ENCODE data around the gene CYP51A1. TPM values are rescaled to one million over a fixed set of nuclear protein-coding genes. Genes with fewer than 3 reads are reported as not detected.
"Not testable (repeated sequence)": the region's sequence is repeated elsewhere in the genome, so short reads cannot be mapped to it uniquely, and the experiment has no call there.

The CYP51A1 gene
- total RNA-seq, 1 donor from 2014 or later: 130 TPM

DNA sequence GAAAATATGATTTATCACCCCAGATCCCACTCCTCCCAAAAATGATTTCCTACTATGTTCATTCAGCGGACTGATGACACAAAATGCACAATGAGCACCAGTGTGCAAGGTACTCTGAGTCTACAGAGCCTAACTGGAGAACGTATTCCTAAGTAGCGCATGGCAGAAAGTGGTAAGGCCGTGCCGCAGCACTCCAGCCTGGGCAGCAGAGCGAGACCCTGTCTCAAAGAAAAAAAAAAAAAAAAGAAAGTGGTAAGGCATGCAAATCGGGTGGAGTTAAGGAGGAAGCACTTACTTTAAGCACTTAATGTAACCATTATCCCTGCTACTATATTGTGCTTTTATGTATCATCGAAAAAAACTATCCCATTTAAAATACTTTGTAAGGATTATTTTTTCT, 25.5 kb downstream of the CYP51A1 start:
- Mint-ChIP-seq H3K27ac (no peak overlapping the region), H3K36me3 (peaks cover 32% of the 10 kb centered on the region)
- TF ChIP-seq EZH2phosphoT487 (IDR thresholded peaks at IDR 0.05) (no peak), EZH2 (IDR thresholded peaks at IDR 0.05) (no peak)
- TF ChIP-seq, protein P1, sequence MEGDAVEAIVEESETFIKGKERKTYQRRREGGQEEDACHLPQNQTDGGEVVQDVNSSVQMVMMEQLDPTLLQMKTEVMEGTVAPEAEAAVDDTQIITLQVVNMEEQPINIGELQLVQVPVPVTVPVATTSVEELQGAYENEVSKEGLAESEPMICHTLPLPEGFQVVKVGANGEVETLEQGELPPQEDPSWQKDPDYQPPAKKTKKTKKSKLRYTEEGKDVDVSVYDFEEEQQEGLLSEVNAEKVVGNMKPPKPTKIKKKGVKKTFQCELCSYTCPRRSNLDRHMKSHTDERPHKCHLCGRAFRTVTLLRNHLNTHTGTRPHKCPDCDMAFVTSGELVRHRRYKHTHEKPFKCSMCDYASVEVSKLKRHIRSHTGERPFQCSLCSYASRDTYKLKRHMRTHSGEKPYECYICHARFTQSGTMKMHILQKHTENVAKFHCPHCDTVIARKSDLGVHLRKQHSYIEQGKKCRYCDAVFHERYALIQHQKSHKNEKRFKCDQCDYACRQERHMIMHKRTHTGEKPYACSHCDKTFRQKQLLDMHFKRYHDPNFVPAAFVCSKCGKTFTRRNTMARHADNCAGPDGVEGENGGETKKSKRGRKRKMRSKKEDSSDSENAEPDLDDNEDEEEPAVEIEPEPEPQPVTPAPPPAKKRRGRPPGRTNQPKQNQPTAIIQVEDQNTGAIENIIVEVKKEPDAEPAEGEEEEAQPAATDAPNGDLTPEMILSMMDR (IDR thresholded peaks at IDR 0.05): no peak

DNA sequence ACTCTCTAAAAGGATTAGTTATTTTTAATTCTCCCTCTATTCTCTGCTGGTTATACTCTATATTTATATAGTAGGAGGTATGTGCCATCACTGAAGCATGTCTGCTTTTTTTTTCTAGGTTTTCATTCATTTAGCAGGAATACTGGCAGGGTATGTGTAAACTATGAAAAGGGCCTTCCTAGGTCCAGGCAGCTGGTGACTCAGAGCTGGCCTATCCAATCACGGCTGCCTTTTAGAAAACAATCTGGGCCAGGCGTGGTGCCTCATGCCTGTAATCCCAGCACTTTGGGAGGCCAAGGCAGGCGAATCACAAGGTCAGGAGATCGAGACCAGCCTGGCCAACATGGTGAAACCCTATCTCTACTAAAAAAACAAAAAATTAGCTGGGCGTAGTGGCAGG, 31.4 kb downstream of the CYP51A1 start:
- not testable (repeated sequence) for H3K4me3 Mint-ChIP-seq, H3K9ac ChIP-seq

More for the DNA sequence above, 25.5 kb downstream of the CYP51A1 start:
- no peak for DNase-seq (ENCODE audit: low spot score)
- no peaks in the 10 kb centered on the region for H3K4me1 ChIP-seq
- H3K36me3 ChIP-seq: peaks cover 23% of the 10 kb centered on the region
- peaks cover 30% of the 10 kb centered on the region for H3F3A ChIP-seq (ENCODE audit: low read depth)
- Mint-ChIP-seq H3K4me1 (no peaks in the 10 kb centered on the region), H3K4me3 (no peak overlapping the region), H3K27me3 (ENCODE audit: insufficient read depth, low read depth) (no peaks in the 10 kb centered on the region), H3K9me3 (no peaks in the 10 kb centered on the region)
- H4K20me1 ChIP-seq (ENCODE audit: low read depth): no peaks in the 10 kb centered on the region
- H3K9me3 ChIP-seq (ENCODE audit: low read depth): no peaks in the 10 kb centered on the region
- no peak overlapping the region for H2AFZ ChIP-seq (replicated peaks)
- H3K27ac ChIP-seq: peak overlapping the region; percentile 77
- no peak overlapping the region for H3K4me3 ChIP-seq
- H3K27me3 ChIP-seq: no peaks in the 10 kb centered on the region
- no peaks in the 10 kb centered on the region for H3K79me2 ChIP-seq (ENCODE audit: low read depth)
- H3K9ac ChIP-seq: no peak overlapping the region
- no peak overlapping the region for H3K4me2 ChIP-seq

DNA sequence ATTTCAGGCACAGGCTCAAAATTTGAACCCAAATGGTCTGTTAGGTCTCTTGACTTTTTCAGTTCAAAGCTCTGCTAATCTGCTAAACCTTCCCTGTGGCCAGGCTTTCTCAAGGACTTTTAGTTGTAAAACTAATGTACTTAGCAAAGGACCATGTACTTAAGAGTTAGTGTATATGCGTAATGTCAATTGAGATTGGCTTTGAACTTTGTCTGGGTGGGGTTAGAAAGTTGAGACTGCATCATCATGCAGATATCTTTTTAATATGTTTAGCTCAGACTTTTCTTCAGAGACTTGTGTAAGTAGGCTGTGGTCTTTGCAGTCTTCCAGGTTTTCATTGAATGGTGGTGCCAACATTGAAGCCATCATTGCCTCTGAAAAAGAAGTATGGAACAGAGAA, 33.7 kb downstream of the CYP51A1 start:
- H3K27me3 Mint-ChIP-seq (ENCODE audit: insufficient read depth, low read depth): peaks cover 2% of the 10 kb centered on the region
- H3K4me3 Mint-ChIP-seq: no peak overlapping the region
- Histone ChIP-seq H3K4me1 (no peaks in the 10 kb centered on the region), H3K9ac (no peak overlapping the region), H2AFZ (replicated peaks) (no peak overlapping the region), H3K4me2 (no peak overlapping the region), H3K27ac (no peak overlapping the region), H3K79me2 (ENCODE audit: low read depth) (no peaks in the 10 kb centered on the region), H3K27me3 (no peaks in the 10 kb centered on the region), H3F3A (ENCODE audit: low read depth) (no peaks in the 10 kb centered on the region), H3K36me3 (peaks cover 27% of the 10 kb centered on the region), H3K9me3 (ENCODE audit: low read depth) (no peaks in the 10 kb centered on the region), H3K4me3 (no peak overlapping the region), H4K20me1 (ENCODE audit: low read depth) (no peaks in the 10 kb centered on the region)
- no peak overlapping the region for H3K27ac Mint-ChIP-seq
- DNase-seq (ENCODE audit: low spot score): no peak
- H3K36me3 Mint-ChIP-seq: peaks cover 46% of the 10 kb centered on the region
- no peaks in the 10 kb centered on the region for H3K4me1 Mint-ChIP-seq
- H3K9me3 Mint-ChIP-seq: no peaks in the 10 kb centered on the region
- TF ChIP-seq, protein P1 (IDR thresholded peaks at IDR 0.05): no peak
- TF ChIP-seq EZH2 (IDR thresholded peaks at IDR 0.05) (no peak), EZH2phosphoT487 (IDR thresholded peaks at IDR 0.05) (no peak)

More for the DNA sequence above, 31.4 kb downstream of the CYP51A1 start:
- peaks cover 39% of the 10 kb centered on the region for H3K36me3 Mint-ChIP-seq
- H2AFZ ChIP-seq (replicated peaks); H3F3A ChIP-seq (ENCODE audit: low read depth); H3K4me2 ChIP-seq; H3K4me1 Mint-ChIP-seq; H3K79me2 ChIP-seq (ENCODE audit: low read depth); H3K27me3 Mint-ChIP-seq (ENCODE audit: insufficient read depth, low read depth); H3K27ac ChIP-seq; H3K4me1 ChIP-seq; H4K20me1 ChIP-seq (ENCODE audit: low read depth); H3K27me3 ChIP-seq; H3K27ac Mint-ChIP-seq; DNase-seq (ENCODE audit: low spot score); H3K9me3 Mint-ChIP-seq; H3K9me3 ChIP-seq (ENCODE audit: low read depth); H3K4me3 ChIP-seq: not testable (repeated sequence)
- H3K36me3 ChIP-seq: peaks cover 29% of the 10 kb centered on the region

DNA sequence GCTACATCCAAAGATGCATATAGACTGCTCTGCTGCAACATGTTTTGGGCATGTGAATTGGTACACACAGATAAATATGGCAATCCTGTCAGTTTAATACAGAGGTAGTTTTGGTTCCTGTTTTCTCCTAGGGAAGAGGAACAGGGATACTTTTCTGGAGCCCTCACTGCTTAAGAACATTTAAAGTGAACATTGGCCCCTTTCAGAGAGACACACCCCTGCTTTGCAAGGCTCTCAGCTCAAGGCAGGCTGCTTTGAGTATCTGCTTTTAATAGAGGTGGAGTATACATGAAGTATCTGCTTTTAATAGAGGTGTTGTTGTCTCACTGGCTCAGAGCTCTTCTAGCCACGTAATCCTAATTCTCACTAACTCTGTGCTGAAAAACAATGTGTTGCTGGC, 38.9 kb downstream of the CYP51A1 start:
- Histone ChIP-seq H3K9ac (no peak overlapping the region), H3K4me3 (no peak overlapping the region), H3K9me3 (ENCODE audit: low read depth) (no peaks in the 10 kb centered on the region), H3F3A (ENCODE audit: low read depth) (no peaks in the 10 kb centered on the region), H3K27ac (no peak overlapping the region), H3K79me2 (ENCODE audit: low read depth) (no peaks in the 10 kb centered on the region), H4K20me1 (ENCODE audit: low read depth) (no peaks in the 10 kb centered on the region), H2AFZ (replicated peaks) (no peak overlapping the region), H3K27me3 (no peaks in the 10 kb centered on the region), H3K4me1 (no peaks in the 10 kb centered on the region), H3K4me2 (no peak overlapping the region), H3K36me3 (peaks cover 29% of the 10 kb centered on the region)
- H3K27ac Mint-ChIP-seq: no peak overlapping the region
- no peak overlapping the region for H3K4me3 Mint-ChIP-seq
- DNase-seq (ENCODE audit: low spot score): no peak
- no peaks in the 10 kb centered on the region for H3K9me3 Mint-ChIP-seq
- peaks cover 39% of the 10 kb centered on the region for H3K36me3 Mint-ChIP-seq
- TF ChIP-seq EZH2phosphoT487 (IDR thresholded peaks at IDR 0.05): no peak
- no peak for TF ChIP-seq EZH2 (IDR thresholded peaks at IDR 0.05)
- TF ChIP-seq, protein P1 (IDR thresholded peaks at IDR 0.05): no peak
- no peaks in the 10 kb centered on the region for H3K4me1 Mint-ChIP-seq
- H3K27me3 Mint-ChIP-seq (ENCODE audit: insufficient read depth, low read depth): no peaks in the 10 kb centered on the region

All from neural progenitor cell (in vitro differentiated cells).